NCI-H1436 treated with DMSO at 0.1 percent for 48 hours (cell line): ENCODE results near the gene CRISPLD2.
"Not testable (repeated sequence)": the region's sequence is repeated elsewhere in the genome, so short reads cannot be mapped to it uniquely, and the experiment has no call there.

Source experiments
- DNase-seq: peaks from one replicate; lab custom pipeline; 2025; lab: John Stamatoyannopoulos, UW

Gene CRISPLD2

DNA sequence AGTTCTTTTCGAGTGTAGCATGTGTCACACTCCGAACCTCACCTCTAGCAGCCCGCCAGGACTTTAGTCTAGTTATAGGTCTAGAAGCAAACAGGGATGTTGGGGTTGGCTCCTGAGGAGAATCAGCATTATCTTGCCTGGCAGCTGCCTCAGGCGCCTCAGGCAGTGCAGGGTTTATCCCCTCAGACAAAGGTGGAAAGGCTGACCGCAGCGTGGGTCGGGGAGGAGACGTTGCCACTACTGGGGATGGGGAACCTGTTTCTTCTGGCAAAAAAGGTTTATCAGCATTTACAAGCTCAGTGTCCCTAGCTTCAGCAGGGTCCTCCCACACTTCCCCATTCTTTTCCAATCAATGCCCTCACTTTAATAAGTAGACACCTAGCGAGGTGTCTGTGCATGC, 40.6 kb downstream of the CRISPLD2 start:
- DNase-seq: no peak

DNA sequence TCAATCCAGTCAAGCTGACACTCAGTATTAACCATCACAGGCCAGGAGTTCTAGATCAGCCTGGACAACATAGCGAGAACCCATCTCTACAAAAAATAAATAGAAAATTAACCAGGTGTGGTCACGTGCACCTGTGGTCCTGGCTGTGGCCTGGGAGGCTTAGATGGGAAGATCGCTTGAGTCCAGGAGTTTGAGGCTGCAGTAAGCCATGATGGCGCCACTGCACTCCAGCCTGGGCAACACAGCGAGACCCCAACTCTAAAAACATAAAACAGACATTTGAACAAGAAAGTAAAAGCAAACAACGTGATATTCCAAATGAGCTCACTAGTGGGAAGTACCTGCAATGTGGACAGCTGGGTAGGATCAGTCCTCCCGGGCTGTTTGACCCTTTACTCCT, 41.9 kb downstream of the CRISPLD2 start:
- DNase-seq: no peak

DNA sequence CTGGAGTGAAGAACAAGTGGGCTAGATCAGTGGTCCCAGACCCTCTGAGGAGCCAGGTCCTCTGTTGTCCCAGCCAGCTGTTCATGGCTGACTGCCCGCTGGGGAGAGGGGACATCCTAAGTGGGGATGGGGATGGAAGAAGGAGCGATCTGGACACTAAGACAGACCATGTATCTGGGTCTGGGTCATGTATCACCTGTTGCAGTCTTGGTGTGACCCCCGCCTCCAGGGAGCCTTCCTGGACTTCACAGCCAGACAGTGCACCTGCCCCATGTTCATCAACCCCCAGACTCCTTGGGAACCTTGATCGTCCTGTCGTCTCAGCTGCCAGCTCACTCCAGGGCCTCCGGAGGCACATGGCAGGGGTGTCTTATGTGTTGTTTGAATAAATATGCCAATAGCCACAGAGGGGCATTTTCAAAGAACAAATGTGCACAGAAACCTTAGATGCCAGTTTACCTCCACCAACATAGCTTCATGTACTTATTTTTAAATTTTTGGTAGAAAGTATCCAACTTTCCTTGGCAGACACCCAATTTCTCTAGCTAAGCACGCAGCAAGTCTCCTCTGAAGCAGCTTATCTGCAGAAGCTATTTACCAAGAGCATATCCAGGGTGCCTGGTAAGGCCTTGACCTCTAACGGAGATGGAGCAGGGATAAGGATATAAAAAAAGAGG, 43.2 kb downstream of the CRISPLD2 start:
- no peak for DNase-seq

DNA sequence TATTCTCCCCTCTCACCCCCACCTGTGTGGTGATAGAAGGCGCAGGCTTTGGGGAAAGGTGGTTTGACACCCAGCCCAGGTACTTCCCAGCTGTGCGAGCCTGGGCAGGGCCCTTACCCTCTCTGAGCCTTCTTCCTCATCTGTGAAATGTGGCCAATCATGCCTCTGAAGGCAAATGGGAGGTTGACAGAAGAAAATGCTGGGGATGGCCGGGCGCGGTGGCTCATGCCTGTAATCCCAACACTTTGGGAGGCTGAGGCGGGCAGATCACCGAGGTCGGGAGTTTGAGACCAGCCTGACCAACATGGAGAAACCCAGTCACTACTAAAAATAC, 43.7 kb downstream of the CRISPLD2 start:
- no peak for DNase-seq

DNA sequence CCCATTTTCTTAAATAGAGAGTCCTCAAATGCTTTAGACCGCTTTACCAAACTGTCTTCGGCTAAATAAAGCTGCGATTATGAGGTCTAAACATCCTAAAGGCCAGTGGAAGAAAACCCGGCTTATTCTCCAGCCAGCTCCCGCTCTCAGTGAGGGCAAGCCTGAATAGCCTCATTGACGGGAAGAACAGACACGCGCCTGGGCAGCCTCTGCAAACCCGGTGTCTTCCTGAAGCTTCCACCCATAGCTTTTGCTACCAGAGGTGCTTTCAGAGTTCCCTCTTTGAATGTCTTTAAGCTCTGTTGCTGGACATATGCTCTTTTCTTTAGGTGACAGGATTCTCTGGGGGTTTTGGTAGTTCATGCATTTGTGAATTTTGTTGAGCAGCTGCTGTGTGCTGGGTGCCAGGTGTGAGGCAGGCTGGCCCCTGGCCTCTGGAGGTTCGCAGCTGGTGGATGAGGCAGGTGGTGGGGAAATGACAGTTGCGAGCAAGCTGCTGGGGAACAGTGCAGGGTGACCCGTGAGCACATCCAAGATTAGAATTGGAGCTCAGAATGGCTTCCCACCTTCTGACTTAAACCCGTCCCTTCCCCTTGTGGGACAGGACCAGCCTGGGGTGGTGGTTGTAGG, 44.7 kb downstream of the CRISPLD2 start:
- no peak for DNase-seq

DNA sequence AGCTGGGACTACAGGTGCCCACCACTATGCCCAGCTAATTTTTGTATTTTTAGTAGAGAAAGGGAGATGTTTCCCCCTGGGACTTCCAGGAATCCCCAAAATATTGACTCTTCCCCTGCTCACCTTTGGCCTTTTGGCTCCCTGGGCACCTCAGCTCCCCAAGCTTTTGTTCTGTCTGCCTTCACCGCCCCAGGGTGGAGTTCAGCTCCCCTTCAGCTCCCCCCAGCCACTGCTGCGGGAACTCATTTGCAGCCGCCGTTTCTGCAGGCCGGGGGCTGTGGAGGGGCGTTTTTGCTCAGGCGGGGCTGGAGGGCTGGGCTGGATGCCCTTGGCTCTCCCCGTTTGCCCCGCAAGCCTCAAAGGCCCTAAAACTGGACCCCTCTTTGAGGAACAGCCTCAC, 47.9 kb downstream of the CRISPLD2 start:
- no peak for DNase-seq

DNA sequence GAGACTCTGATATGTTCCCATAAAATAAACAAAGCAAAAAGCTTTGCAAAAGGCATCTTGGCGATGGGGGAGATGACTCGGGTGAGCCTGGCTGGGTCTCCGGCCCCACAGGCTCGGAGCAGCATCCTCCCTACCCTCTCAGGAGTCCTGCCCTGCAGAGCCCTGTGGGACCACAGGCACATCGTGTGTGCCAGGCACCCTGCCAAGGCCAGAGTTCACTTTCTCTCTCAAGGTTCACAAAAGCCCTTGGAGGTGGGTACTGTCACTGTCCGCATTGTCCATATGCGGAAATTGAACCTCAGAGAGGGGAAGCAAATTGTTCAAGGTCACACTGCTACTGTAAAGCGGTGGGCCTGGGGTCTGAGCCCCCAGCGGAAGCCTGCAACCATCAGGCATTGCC, 48.5 kb downstream of the CRISPLD2 start:
- DNase-seq: no peak

DNA sequence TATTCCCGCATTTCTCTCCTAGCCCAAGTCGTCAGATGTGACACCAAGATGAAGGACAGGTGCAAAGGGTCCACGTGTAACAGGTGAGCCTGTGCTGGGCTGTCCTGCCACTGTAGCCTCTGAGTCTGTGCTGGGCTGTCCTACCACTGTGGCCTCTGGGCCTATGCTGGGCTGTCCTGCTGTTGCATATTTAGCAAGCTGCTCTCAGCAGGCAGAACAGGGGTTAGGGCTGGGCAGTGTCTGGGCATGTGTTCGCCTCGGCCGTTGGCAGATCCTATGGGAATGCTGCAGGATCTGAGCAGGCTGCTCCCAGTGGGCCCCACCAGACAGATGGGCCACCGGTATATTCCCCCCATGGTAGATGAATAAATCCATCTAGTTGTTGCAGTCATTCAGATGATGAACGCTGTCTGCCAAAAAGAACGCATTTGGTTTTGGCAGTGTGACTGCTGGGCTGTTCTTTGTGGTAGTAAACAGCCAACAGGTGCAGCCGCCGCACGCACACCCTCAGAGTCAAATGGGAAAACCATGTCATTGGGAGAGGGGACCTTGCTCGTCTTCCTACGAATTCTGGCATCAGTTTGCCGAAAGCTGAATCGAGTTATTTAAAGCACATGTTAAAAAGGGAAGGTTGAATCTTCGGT, 49.2 kb downstream of the CRISPLD2 start:
- DNase-seq: no peak

DNA sequence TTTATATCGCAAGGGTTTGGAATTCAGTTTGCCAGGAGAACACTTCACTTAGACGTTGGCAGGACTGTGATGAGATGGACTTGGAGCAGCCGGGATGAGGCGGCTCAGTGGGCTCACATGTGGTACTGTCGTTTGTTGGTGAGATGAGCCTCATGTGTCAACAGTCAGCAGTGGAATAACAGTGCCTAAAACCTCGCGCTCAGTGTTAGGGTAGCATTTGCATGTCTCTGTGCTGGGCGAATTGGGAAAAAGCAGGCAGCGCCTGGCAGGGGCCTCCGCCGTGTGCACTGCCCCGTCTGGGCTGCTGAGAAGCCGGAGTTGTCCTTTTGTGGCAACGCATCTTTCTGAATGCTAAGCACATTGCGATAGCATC, 49.7 kb downstream of the CRISPLD2 start:
- no peak for DNase-seq

DNA sequence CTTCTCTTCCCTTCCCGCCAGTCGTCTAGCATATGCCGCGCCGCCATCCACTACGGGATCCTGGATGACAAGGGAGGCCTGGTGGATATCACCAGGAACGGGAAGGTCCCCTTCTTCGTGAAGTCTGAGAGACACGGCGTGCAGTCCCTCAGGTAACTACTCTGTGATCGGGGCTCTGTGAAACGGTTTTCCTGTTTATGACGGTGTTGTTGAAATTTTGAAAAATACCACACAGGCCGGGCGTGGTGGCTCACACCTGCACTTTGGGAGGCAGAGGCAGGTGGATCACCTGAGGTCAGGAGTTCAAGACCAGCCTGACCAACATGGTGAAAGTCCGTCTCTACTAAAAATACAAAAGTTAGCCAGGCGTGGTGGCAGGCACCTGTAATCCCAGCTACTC, 53.2 kb downstream of the CRISPLD2 start:
- DNase-seq: not testable (repeated sequence)

DNA sequence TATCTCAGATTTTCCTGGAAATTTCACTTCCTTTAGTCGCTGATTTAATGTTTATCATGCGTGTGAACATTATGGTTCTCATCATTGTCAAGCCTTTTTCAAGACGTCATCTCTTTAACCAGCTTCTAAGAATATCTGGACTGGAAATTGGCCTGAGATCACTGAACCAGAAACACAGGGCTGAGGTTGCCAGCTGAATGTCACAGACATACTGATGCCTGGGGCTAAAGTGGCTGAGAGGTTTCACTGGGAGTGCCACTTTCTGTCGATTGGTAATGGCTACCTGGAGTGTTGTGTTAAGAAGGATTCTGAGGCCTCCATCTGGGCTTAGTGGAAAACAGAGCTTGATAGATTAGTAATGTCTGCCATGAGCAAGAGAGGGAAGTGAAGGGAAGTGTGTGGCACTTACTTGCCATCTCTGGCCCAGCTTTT, 54.2 kb downstream of the CRISPLD2 start:
- no peak for DNase-seq

DNA sequence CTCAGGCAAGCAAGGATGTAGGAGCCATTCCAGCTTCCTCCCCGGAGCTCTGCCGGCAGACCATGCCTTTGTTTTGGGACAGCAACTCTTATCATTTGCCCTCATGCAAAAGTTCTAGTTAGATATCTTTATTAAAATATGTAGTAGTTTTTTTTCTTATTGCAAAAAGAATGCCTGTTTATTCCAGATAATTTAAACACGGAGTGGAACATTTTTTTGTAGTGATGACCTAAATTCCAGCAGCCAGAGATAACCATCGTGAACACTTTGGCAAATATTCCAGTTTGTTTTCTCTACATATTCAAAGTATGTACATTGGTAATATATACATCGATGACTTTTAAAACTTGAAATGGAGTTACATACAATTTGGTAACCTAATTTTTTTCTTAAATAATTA, 54.8 kb downstream of the CRISPLD2 start:
- no peak for DNase-seq

DNA sequence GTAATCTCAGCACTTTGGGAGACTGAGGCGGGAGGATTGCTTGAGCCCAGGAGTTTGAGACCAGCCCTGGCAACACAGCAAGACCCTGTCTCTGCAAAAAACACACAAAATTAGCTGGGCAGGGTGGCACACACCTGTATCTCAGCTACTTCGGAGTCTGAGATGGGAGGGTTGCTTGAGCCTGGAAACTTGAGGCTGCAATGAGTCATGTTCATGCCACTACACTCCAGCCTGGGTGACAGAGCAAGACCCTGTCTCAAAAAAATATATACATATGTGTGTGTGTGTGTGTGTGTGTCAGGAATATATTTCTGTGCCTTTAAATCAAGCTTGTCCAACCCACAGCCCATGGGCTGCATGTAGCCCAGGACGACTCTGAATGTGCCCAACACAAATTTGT, 55.2 kb downstream of the CRISPLD2 start:
- no peak for DNase-seq

DNA sequence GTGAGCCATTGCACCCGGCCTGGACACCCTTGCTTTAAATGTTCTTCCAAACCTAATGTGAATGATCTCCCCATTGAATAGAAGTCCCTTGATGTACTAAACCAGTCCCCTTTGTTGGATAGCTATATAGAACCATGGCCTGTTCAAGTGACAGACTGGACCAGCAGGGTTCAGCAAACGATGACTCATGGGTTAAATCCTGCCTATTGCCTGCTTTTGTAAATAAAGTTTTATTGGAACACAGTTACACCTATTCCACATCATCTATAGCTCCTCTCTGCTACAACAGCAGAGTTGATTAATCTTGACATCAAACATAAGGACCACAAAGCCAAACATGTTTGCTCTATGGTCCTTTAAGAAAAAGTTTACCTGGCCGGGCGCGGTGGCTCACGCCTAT, 56.1 kb downstream of the CRISPLD2 start:
- no peak for DNase-seq

DNA sequence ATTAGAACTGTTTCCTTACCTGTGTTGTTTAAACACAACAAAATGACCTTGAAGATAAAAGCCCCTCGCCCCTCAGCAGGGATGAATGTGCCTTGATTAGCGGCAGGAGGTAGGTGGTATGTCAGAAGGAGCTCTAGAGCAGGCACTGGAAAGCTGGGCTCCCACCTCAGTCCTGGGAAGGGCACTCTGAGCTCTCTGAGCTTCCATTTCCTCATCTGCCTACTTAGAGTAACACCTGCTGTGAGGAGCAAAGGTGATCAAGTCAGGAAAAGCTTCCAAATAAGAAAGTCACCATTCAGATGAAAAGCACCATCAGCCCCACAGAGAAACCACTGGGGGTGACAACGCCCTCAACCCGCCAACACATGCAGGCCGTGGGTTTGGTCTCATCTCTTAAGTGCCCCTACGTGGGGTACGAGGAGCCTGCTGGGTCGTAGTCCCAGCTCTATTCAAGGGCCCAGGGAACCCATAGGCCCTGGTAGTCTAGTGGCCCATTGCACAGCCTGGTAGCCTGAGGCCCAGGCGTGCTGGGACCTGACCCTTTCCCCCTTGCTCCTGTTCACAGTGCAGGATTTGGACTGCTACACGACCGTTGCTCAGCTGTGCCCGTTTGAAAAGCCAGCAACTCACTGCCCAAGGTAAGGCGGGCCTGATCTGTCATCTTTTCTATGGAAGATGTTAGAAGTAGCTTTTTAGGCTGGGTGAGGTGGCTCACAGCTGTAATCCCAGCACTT, 57.3 kb downstream of the CRISPLD2 start:
- no peak for DNase-seq

DNA sequence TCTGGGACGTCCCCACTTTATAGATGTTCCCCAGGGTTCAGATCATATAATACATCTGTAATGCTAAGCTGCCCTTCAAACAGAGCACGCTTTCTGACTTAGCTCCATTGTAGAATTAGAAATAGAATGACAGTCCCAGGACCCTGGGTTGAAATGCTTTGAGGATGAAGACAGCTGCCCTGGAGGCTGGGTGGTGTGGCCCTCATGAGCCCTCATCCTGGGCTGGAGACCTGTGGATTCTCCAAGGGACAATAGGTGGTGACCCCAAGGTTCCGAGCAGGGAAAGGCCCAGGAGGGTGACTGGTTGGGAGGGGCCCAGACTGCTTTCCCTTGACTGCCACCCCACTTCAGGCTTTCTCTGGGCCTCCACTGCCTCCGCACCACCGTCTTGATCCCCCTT, 59.0 kb downstream of the CRISPLD2 start:
- no peak for DNase-seq

DNA sequence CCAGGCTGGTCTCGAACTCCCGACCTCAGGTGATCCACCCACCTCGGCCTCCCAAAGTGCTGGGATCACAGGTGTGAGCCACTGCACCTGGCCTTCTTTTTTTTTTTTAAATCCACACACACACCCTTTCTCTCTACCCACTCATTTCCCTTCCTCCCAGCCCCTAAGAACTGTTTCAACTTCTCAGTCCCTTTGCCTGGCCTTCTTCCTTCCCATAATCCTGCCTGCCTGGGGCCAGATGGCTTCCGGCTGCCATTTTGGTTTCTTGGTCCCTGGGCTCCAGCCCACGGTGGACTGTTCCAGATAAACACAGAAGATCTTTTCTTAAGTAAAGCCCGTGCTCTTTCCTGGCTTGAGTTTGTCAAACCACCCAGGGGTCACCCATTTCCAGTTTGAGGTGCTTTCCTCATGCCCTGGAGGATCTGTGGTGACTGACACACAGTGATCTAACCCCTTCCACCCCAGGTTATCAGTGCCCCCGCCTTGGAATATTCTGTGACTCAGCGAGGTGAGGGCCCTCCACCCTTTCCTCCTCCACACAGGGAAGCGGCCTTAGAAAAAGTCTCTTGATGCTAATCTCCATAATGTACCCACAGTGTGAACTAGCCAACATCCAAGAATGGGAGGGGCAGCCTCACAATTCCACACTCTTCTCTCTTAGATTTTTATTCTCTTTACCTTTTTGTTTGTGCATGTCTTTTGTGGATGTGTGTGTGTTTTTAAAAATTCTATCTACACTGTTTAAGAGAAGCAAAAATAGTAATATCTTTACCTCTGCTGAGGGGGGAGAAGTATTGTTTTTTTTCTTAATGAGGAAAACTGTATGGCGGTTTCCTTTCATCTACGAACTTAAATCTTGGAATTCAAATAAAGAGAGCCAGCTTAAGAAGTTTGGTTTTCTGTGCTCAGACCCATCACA, 60.0 kb downstream of the CRISPLD2 start:
- no peak for DNase-seq

DNA sequence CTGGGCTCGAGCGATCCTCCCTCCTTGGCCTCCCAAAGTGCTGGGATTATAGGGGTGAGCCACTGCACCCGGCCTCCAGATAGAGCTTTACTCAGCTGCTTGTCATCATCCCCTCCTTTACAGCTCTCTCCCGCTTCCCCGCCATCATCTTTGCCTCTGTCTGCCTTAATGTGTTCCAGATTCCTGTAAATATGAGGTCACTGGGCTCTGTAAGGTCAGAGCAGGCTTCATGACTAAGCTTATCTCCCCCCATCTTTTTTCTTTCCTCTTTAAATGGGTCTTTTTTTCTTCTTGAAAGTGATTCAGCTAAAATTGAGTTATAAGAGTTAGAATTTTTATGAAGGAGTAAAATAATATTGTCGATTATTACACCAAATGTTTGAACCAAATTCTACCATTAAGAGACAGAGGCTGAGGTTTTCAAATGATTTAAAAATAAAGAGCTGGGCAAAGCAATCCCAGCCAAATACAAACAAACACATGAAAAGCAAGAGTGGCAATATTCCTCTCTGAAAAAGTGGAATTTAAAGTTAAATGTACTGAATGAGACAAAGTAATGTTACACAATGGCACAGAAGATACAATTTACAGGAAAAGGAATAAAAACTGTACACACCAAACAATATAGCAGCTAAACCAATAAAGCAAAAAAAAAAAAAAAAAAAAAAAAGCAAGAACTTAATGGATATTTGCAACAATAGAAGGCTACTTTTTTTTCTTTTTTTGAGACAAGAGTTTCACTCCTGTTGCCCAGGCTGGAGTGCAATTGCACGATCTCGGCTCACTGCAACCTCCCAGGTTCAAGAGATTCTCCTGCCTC, 62.1 kb downstream of the CRISPLD2 start:
- DNase-seq: no peak

DNA sequence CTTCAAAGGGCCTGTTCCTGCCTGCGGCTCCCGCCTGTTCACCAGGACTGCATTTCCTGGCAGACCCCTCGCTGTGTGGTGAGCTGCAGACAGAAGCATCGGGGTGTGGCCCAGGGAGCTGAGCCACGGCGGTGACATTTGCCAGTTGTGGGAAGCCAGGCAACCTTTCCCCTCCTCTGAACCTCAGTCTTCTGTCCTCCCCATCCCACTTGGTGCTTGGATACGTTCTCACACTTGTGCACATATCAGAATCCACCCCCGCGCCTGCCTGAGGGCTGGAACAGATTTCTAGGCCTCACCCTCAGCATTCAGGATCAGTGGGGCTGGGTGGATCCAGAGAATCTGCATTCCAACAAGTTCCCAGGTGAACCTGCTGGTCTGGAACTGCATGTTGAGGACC, 63.5 kb downstream of the CRISPLD2 start:
- no peak for DNase-seq

DNA sequence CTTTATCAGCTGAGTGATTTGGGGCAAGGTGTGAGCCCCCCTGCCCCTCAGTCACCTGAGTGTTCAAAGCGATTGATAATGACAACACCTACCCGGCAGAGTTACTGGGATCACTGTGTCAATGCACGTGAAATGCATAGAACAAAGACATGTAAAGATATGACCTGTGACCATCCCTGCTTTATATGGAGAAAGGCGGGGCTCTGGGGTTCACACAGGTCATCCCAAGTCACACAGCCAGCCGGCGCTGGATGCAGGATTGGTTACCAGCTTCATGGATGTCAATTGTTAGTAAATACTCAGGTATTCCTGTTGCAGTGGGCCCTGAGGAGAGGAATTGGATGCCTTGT, 64.4 kb downstream of the CRISPLD2 start:
- no peak for DNase-seq
